Stimulated activated CD8-positive, alpha-beta memory T cell treated with anti-CD3 and anti-CD28 coated beads, Interleukin-15, amount 100 ng/mL, for 24 hours (primary cell): ENCODE data around the gene ZNF346.
A peak's percentile ranks its signal among the peaks of the same experiment; 100 is the strongest.
"Not testable (repeated sequence)": the region's sequence is repeated elsewhere in the genome, so short reads cannot be mapped to it uniquely, and the experiment has no call there.

ENCODE experiments used
- DNase-seq: peaks from one replicate; pipeline ENCODE4 v3.0.0-alpha.2; 2020; ENCODE audit warnings: low read depth

ZNF346 gene

GRCh38 chr5:177022386-177023302, at the start of gene ZNF346:
Gene ZNF346 (plus strand): TSS chr5:177022696. CDS start chr5:177022739, 43 bp downstream.
- peak; percentile 75 for DNase-seq

GRCh38 chr5:176979669-176980068, 42.8 kb upstream of the ZNF346 start:
- no peak for DNase-seq

GRCh38 chr5:176980818-176981217, 41.7 kb upstream of the ZNF346 start:
- DNase-seq: no peak

GRCh38 chr5:176983112-176983511, 39.4 kb upstream of the ZNF346 start:
- DNase-seq: not testable (repeated sequence)

- DNase-seq: not testable (repeated sequence)
Measured at GRCh38 chr5:176983593-176983992, 38.9 kb upstream of the ZNF346 start.

- not testable (repeated sequence) for DNase-seq
Measured at GRCh38 chr5:176984176-176984575, 38.3 kb upstream of the ZNF346 start.

GRCh38 chr5:176985516-176985915, 37.0 kb upstream of the ZNF346 start:
- DNase-seq: no peak

GRCh38 chr5:176986280-176986679, 36.2 kb upstream of the ZNF346 start:
- DNase-seq: no peak

- DNase-seq: no peak
Measured at GRCh38 chr5:176987583-176987982, 34.9 kb upstream of the ZNF346 start.

- DNase-seq: not testable (repeated sequence)
Measured at GRCh38 chr5:176993081-176993480, 29.4 kb upstream of the ZNF346 start.

GRCh38 chr5:176994460-176995121, 27.9 kb upstream of the ZNF346 start:
- no peak for DNase-seq

GRCh38 chr5:176995122-176995490, 27.4 kb upstream of the ZNF346 start:
- DNase-seq: no peak

GRCh38 chr5:176995896-176996767, 26.4 kb upstream of the ZNF346 start:
- no peak for DNase-seq

GRCh38 chr5:176996780-176997179, 25.7 kb upstream of the ZNF346 start:
- DNase-seq: no peak

- DNase-seq: no peak
Measured at GRCh38 chr5:176998828-176999227, 23.7 kb upstream of the ZNF346 start.

GRCh38 chr5:176999526-176999925, 23.0 kb upstream of the ZNF346 start:
- DNase-seq: not testable (repeated sequence)

GRCh38 chr5:177003649-177004048, 18.8 kb upstream of the ZNF346 start:
- no peak for DNase-seq

GRCh38 chr5:177004961-177005360, 17.5 kb upstream of the ZNF346 start:
- DNase-seq: no peak

GRCh38 chr5:177005619-177006264, 16.8 kb upstream of the ZNF346 start:
- DNase-seq: peak; percentile 31

GRCh38 chr5:177006265-177006972, 16.1 kb upstream of the ZNF346 start, which contains the start of gene UIMC1:
Gene UIMC1 (minus strand): TSS chr5:177006779. CDS start chr5:176982615, 24,164 bp downstream.
- DNase-seq: peak; percentile 89

GRCh38 chr5:177008716-177009115, 13.8 kb upstream of the ZNF346 start:
- DNase-seq: no peak
